ENCODE results near the gene UBQLN2. TPM values are rescaled to one million over a fixed set of nuclear protein-coding genes. Genes with fewer than 3 reads are reported as not detected.
"Not testable (repeated sequence)": the region's sequence is repeated elsewhere in the genome, so short reads cannot be mapped to it uniquely, and the experiment has no call there.

Gene UBQLN2
- polyA plus RNA-seq (ENCODE audit: insufficient read length in 12 of 12), result 10 to 100 TPM in 11 of 12 donors, not detected in 1; 27.1 to 38.2 (median 33.4) TPM
- long read RNA-seq, donor 1, full-length matches to known transcripts, result 130 of 130 reads
- long read RNA-seq, donor 1, partial matches to known transcripts, result 0 of 130 reads
- long read RNA-seq, donor 1, other reads (novel, unspliced or antisense), result 0 of 130 reads
- long read RNA-seq, donor 2, full-length matches to known transcripts, result 100 of 100 reads
- long read RNA-seq, donor 2, partial matches to known transcripts, result 0 of 100 reads
- long read RNA-seq, donor 2, other reads (novel, unspliced or antisense), result 0 of 100 reads
- long read RNA-seq, donor 3, full-length matches to known transcripts, result 37 of 37 reads
- long read RNA-seq, donor 3, partial matches to known transcripts, result 0 of 37 reads
- long read RNA-seq, donor 3, other reads (novel, unspliced or antisense), result 0 of 37 reads
- long read RNA-seq, donor 4, full-length matches to known transcripts, result 22 of 22 reads
- long read RNA-seq, donor 4, partial matches to known transcripts, result 0 of 22 reads
- long read RNA-seq, donor 4, other reads (novel, unspliced or antisense), result 0 of 22 reads
- long read RNA-seq, donor 5, full-length matches to known transcripts, result 110 of 110 reads
- long read RNA-seq, donor 5, partial matches to known transcripts, result 0 of 110 reads
- long read RNA-seq, donor 5, other reads (novel, unspliced or antisense), result 0 of 110 reads
- long read RNA-seq, donor 6, full-length matches to known transcripts, result 30 of 30 reads
- long read RNA-seq, donor 6, partial matches to known transcripts, result 0 of 30 reads
- long read RNA-seq, donor 6, other reads (novel, unspliced or antisense), result 0 of 30 reads
- long read RNA-seq, donor 7, full-length matches to known transcripts, result 30 of 30 reads
- long read RNA-seq, donor 7, partial matches to known transcripts, result 0 of 30 reads
- long read RNA-seq, donor 7, other reads (novel, unspliced or antisense), result 0 of 30 reads
- long read RNA-seq, donor 8, full-length matches to known transcripts, result 89 of 89 reads
- long read RNA-seq, donor 8, partial matches to known transcripts, result 0 of 89 reads
- long read RNA-seq, donor 8, other reads (novel, unspliced or antisense), result 0 of 89 reads
- long read RNA-seq, donor 9, full-length matches to known transcripts, result 57 of 57 reads
- long read RNA-seq, donor 9, partial matches to known transcripts, result 0 of 57 reads
- long read RNA-seq, donor 9, other reads (novel, unspliced or antisense), result 0 of 57 reads
- long read RNA-seq, donor 10, full-length matches to known transcripts, result 67 of 67 reads
- long read RNA-seq, donor 10, partial matches to known transcripts, result 0 of 67 reads
- long read RNA-seq, donor 10, other reads (novel, unspliced or antisense), result 0 of 67 reads
- long read RNA-seq, donor 11, full-length matches to known transcripts, result 101 of 101 reads
- long read RNA-seq, donor 11, partial matches to known transcripts, result 0 of 101 reads
- long read RNA-seq, donor 11, other reads (novel, unspliced or antisense), result 0 of 101 reads

GRCh38 chrX:56563231-56564161 is at the start of gene UBQLN2:
UBQLN2 (plus strand) TSS chrX:56563627; CDS start chrX:56563874, 247 bp downstream.
- DNase-seq, result peak; percentile 87

- no peak for DNase-seq
Observed at GRCh38 chrX:56519642-56520041, 43.8 kb upstream of the UBQLN2 start.

DNA sequence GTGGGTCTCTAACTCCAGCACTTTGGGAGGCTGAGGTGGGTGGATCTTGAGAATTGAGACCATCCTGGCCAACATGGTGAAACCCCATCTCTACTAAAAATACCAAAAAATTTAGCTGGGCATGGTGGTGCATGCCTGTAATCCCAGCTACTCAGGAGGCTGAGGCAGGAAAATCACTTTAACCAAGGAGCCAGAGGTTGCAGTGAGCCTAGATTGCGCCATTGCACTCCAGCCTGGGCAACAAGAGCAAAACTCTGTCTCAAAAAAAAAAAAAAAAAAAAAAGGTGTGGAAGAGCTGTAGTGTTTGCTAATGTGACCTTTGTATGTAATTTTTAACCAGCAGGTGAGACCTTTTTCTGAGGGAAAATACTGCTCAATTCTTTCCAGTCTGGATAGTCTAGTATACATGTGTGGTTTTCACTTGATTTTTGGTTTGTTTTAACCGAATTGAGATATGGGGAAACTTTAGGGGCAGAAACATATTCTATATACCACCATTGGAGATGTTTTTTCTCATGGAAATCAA is 33.9 kb upstream of the UBQLN2 start:
- DNase-seq, result not testable (repeated sequence)

GRCh38 chrX:56530011-56530410 is 33.4 kb upstream of the UBQLN2 start:
- no peak for DNase-seq

DNA sequence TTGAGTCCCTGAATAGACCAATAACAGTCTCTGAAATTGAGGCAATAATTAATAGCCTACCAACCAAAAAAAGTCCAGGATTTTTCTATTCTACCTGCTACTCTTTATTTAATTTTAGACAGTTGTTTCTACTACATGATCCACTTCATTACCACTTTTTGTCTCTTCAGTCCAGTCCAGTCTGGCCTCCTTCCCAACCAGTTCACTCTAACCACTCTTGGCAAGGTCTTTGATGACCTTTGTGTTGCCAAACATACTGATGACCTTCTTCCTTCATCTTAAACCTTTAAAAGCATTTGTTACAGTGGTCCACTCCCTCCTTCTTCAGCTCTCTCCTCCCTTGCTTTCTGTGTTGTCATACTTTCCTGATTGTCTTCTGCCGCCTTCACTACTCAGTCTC is 12.8 kb upstream of the UBQLN2 start:
- DNase-seq, result no peak

DNA sequence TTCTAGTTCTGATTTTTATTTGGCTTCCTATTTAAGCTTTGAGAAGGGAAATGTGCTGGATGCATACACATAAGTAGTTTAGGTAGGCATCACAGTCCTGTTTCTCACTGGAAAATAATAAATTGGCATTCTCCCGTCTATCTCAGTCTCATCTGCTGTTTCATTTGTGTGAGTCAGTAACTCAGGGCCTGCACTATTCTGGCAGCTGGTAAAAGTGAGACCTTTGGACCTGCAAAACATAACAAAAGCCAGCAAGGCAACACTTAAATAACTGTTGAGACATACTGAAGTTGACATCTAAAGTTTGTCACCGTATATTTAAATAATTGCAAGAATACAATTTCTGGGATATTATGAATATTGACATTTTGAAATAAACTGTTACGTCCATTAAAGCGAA is 8.6 kb upstream of the UBQLN2 start:
- DNase-seq, result no peak

DNA sequence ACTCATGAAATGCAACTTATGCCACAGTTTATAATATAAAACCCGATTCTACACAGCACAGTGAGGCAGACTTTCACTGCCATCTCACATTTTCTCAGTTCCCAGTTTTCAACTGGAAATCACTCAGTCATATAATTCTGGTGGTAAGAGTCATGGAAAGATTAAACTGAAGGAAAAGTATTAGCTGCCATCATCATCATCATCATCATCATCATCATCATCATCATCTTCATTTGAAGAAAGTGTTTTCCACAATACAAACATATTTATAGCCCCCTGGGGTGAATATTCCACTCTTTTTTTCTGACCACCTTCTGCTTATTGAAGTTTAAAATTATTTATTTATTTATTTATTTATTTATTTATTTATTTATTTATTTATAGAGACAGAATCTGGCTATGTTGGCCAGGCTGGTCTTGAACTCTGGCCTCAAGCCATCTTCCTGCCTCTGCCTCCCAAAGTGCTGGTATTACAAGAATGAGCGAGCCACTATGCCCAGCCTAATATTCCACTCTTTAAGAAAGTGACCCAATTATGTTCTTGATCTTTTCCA is 6.0 kb upstream of the UBQLN2 start:
- no peak for DNase-seq

- peak; percentile 34 for DNase-seq
Observed at GRCh38 chrX:56564164-56564885, 898 bp downstream of the UBQLN2 start.

- DNase-seq, result peak; percentile 9
Observed at GRCh38 chrX:56564921-56565840, 1.8 kb downstream of the UBQLN2 start.

GRCh38 chrX:56569378-56570057 is 6.1 kb downstream of the UBQLN2 start:
- DNase-seq, result no peak

- DNase-seq, result no peak
Observed at GRCh38 chrX:56572975-56573374, 9.5 kb downstream of the UBQLN2 start.

DNA sequence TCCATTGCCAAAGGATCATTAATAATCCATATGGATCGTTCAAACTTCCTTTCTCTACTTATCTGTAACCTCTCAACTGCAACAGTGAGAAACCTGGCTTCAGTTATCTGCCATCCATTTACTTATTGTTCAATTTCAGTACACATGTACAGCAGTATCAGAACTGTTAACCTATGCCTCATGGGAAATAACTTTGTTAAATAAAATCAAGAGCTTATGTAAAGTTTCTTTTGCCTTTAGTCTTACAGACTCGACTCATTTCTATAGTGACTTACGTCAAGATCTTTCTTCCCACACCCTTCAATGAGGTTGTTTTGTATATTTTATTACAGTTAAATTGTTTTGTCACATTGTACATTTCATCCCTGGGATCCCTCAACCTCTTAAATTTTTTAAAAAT is 11.4 kb downstream of the UBQLN2 start:
- no peak for DNase-seq

- DNase-seq, result no peak
Observed at GRCh38 chrX:56576721-56577120, 13.3 kb downstream of the UBQLN2 start.

DNA sequence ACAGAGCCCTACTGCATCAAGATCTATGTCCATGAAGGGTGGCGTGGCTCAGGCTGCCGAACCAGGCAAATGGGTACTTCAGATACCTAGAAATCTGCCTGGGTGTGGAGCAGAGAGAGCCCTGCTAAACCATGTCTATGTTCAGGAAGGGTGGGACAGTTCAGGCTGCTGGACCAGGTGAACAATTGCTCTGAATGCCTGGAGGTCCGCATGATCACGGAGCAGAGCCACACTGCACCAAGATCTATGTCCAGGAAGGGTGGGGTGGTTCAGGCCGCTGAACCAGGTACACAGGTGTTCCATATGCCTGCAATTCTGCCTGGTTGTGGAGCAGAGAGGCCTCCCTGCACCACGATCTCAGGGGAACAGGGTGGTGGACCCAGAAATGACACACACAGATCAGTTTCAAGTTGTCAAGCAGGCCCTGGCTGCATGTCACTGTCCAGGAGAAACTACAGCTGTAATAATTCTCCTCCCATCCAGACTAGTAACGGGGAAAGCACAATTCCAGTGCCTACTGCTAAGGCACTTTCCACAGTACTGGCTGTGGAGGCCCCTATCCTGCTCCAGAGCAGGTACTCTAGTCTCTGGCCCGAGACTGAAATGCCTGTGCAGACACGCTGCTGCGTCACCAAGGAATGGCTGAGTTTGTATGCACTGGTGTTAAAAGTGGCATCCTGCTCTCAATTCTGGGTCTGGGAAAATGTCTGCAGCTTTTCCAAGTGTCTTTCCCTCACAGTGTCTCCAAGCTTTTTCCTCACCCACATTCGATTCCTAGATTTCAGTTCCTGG is 25.2 kb downstream of the UBQLN2 start:
- DNase-seq, result no peak

DNA sequence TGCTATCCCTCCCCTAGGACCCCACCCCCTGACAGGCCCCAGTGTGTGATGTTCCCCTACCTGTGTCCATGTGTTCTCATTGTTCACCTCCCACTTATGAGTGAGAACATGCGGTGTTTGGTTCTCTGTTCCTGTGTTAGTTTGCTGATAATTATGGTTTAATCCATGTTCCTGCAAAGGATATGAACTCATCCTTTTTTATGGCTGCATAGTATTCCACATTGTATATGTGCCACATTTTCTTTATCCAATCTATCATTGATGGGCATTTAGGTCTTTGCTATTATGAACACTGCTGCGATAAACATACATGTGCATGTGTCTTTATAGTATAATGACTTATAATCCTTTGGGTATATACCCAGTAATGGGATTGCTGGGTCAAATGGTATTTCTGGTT is 28.4 kb downstream of the UBQLN2 start:
- DNase-seq, result not testable (repeated sequence)

DNA sequence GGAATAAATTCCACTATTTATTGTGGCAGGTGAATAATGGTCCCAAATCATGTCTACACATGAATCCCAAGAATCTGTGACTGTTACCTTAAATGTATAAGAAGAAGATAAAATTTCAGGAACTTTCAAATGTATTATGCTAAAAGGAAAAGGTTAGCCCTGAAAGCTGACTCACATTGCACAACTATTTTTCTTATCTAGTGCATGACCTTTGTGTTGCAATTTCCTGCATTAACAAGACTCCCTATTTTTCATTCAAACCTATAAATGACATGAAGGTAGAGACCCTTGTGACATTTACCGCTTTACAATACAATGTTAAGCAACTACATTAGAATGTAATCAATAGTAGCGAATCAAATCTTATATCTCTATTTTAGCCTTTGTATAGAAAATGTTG is 36.7 kb downstream of the UBQLN2 start:
- no peak for DNase-seq

Measured in muscle of arm (tissue), 14 donors.